Stimulated activated CD8-positive, alpha-beta memory T cell treated with anti-CD3 and anti-CD28 coated beads, Interleukin-4, amount 100 ng/mL, for 48 hours (primary cell): ENCODE data around the gene PRRT2.

Source experiments
- DNase-seq: peaks from one replicate; pipeline ENCODE4 v3.0.0-alpha.2; 2020

Gene PRRT2

GRCh38 chr16:29863669-29863984, 51.6 kb downstream of the PRRT2 start:
- DNase-seq, result no peak

DNA sequence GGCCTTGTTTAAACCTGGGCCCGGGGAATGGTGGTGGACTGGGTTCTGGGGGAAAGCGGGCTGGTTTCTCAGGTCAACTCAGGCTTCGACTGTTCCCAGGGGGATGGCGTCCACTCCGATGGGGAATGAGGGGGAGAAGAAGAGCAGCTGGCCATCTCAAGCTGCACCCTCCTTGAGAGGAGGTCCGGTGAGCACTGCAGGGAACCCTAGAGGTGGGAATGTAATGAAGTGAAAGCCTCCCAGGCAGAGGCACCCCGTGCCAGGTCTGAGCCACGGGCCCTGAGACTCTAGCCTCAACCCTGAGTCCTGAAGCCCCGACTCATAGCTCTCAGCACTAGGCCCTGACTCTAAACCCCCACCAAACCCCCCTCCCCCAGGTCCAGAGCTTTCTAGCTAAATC, 52.2 kb downstream of the PRRT2 start:
- no peak for DNase-seq
